ENCODE measurements around the gene CPHXL2.

Gene CPHXL2

DNA sequence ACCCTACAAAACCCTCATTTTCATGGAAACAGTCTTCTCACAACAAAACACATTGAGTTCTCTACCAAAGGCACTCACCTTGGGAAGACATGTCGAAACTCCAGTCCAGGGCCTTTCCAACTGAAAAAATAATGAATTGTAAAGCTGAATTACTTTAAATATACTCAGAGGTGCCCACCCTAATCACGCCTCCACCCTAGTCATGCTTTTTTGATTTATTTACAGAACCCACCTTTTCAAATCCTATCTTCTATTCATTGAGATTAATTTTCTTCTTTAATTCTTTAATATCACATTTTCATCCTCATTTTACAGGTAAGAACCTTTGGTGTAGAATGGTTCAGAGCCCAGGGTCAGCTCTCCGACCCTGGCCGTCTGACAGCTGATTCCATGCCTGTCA, at the start of gene CPHXL2:
Gene CPHXL2 (minus strand): TSS at position 101 of the 400 bp plus-strand sequence. CDS start 10 bp downstream, at position 91.
- DNase-seq = no peak

DNA sequence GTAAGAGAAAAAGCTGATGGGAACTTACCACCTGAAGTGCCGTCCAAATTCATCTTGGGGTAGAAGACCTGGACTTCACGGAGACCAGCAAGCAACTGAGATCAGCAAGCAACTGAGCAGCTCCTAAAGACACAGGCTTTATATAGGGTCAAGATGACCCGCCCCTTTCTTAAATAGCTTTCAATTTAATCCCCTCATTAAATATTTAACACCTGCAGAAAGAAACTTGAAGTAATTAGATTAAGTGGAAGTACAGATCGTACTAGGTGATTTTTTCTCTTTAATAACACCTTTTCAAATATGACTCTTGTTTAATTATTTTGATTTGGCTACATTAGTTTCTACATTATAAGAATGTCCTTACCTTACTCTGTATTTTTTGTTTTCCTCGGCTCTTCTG, 49.6 kb upstream of the CPHXL2 start, which contains the start of gene CPHXL:
Gene CPHXL (minus strand): TSS at position 101 of the 400 bp plus-strand sequence. CDS start 48 bp downstream, at position 53.
- DNase-seq = no peak

DNA sequence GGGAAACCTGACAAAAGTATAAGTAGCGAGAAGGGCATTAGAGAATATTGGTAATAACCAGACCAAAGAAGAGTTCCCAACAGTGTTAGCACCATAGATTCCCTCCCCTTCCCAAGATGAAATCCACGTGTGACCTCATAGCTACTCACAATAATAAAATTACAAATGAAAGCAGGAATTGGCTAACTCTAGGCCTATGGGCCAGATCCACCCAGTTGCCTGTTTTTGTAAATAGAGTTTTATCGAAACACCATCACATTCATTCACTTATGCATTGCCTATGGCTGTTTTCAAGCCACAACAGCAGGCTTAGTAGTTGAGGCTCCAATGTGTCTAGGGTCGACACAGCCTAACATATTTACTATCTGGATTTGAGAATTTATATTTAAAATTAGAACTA, 41.6 kb upstream of the CPHXL2 start:
- no peak for DNase-seq

DNA sequence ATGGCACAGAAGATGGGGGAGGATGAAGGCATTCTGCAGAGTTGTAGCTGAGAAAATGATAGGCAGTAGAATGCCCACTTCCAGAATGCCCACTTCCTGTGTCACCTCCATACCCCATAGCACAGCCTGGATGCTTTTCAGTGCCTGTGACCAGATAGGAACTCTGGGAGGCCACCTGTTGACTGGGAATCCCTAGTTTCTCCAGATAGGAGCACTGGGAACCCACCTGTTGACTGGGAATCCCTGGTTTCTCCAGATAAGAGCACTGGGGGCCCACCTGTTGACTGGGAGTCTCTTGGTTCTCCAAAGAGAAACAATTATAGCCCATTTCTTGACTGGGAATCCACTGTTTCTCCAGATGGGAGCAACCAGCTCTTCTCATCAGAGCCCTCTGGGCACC, 37.9 kb upstream of the CPHXL2 start:
- no peak for DNase-seq

DNA sequence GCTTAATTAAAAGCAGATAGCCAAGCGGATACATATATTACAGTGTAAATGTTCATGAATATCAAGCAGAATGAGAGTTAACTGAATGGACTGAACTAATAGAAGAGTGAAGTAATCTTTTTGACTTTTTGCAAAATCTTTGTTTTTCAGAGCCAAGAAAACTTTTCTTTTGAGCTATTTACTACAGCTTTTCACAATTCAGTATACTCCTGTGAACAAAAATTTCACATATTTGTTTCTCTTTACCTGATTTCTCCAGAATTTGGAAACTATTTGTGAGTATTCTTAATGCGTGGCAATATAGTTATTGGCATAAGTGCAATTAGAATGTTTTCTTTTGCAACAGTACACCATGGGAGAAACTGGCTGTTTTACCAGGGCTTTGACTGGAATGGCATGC, 33.5 kb upstream of the CPHXL2 start:
- peak; percentile 10 for DNase-seq

DNA sequence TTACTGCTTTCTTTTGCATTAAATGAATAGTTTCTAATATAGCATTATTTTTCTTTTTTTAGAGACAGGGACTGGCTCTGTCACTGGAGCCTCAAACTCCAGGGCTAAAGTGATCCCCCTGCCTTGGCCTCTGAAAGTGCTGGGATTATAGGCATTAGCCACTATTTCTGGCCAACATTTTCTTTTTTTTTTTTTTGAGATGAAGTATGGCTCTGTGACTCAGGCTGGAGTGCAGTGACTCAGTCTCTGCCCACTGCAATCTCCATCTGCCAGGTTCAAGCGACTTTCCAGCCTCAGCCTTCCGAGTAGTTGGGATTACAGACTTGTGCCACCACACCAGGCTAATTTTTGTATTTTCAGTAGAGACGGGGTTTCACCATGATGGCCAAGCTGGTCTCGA, 26.5 kb upstream of the CPHXL2 start:
- no peak for DNase-seq

DNA sequence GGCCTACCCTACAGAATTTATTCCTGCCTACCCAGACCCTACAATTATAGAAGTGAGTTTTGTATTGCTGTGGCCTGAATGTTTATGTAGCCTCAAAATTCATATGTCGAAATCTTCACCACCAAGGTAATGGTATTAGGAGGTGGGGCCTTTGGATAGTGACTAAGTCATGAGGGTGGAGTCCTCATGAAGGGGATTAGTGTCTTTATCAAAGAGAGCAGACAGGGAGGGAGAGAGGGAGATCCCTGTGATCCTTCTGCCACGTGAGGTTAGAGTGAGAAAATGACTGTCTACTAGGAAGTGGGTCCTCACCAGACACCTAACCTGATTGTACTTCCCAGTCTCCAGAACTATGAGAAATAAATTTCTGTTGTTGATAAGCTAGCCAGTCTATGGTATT, 25.4 kb upstream of the CPHXL2 start:
- DNase-seq = no peak

DNA sequence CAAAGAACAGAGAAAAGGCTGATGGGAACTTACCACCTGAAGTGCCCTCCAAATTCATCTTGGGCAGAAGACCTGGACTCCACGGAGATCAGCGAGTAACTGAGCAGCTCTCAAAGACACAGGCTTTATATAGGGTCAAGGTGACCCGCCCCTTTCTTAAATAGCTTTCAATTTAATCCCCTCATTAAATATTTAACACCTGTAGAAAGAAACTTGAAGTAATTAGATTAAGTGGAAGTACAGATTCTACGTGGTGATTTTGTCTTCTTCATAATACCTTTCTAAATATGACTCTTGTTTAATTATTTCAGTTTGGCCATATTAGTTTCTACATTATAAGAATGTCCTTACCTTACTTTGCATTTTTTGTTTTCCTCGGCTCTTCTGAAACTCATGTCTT, 24.6 kb upstream of the CPHXL2 start, which contains the start of gene DUXB:
Gene DUXB (minus strand): TSS at position 101 of the 400 bp plus-strand sequence. CDS start 43 bp downstream, at position 58.
- DNase-seq = no peak

DNA sequence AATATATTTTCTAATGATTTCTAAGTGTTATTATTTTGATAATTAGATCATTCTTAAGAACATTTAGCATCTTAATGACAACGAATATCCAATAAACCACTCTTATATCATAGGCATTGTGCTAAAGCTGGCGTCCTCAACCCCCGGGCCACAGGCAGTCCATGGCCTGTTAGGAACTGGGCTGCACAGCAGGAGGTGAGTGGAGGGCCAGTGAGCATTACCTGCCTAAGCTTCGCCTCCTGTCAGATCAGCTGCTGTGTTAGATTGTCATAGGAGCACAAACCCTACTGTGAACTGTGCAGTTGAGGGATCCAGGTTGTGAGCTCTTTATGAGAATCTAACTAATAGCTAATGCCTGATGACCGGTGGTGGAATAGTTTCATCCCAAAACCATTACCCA, 20.8 kb upstream of the CPHXL2 start:
- peak; percentile 14 for DNase-seq

DNA sequence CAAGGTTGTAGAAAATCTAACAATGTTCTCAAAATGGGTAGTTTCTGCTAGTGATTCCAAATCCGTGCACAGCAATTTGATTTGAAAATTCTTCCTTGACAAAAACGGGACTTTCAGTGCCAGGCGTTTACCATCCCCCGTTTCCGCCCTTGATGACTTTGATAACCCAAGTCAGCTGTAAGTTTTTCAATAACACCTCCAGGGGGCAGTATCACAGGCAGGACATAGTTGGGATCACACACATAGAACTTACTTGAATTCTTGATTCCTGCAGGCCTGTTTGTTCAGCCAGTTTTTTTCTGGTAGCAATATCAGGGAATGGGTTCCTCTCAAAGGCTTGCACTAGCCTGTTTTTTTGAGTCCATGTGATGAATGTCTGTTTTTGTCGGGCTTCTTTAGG, 18.9 kb upstream of the CPHXL2 start:
- DNase-seq = no peak

DNA sequence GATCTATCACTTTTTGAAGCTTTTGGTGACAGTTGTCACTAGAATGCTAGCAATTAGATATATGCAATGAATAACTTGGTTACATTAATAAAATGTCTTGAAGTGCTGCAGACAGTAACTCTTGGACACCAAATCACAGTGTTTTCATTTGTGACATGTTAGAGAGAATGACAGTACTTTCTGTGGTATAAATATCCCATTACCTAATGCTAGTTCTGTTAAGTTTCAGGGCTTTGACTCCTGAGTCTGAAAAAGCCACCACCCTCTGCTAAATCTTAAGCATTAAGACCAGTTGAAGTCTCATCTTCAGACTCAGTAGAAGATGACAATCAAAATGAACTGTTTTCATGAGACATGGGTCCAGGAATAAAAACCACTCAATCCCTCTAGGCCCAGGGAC, 10.6 kb upstream of the CPHXL2 start:
- no peak for DNase-seq

DNA sequence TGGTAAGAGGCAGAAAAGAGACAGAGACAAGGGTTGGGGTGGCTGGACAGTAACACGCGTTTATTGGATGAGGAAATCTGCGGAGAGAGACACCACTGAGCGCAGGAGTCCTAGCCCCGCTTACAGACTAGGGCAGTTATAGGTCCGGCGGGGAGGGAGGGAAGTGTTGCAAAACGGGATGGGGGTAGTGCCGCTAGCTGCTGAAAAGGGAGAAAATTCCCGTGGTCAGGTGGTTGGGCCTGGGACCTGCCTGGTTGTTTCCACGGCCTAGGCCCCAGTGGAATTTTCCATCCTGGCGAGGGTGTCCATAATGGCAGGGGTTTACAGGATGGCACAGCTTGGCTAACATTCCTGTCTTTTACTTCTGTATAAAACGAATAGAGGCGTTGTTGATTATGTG, 5.5 kb upstream of the CPHXL2 start:
- DNase-seq = no peak

DNA sequence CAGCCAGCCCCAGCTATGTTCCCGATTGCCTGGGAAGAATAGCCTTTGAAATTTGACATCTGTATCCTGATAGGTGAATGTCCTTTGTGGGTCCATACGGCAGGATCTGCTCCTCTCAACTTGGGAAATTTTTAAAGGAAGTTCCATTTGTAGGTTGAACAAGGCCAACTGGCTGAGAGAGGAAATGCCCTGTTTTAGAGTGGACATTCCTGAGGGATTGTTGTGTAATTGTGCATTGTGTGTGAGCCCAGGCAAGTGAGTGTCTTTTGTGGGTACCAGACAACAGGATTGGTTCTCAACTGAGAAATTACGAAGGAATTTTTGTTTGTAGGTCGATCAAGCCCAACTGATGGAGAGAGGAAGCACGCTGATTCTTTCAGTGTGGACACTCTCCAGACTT, 2.6 kb upstream of the CPHXL2 start:
- DNase-seq = no peak

DNA sequence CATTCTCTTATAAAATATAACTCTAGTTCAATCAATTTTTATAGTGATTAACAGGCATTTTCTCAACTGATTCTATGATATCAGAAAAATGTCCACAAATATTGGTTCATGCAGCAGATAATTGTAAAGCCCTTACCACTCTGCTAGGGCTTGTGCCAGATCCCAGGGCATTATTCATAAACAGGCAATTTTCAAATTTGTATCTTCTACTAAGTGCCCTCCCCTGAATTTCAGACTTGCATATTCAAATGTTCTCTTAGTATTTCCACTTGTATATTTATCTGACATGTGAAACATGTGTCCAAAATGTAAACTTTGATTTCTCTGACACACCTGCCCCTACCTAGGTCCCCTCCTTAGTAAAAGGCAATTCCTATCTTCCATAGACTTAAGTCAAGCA, 9.3 kb downstream of the CPHXL2 start:
- DNase-seq = no peak

DNA sequence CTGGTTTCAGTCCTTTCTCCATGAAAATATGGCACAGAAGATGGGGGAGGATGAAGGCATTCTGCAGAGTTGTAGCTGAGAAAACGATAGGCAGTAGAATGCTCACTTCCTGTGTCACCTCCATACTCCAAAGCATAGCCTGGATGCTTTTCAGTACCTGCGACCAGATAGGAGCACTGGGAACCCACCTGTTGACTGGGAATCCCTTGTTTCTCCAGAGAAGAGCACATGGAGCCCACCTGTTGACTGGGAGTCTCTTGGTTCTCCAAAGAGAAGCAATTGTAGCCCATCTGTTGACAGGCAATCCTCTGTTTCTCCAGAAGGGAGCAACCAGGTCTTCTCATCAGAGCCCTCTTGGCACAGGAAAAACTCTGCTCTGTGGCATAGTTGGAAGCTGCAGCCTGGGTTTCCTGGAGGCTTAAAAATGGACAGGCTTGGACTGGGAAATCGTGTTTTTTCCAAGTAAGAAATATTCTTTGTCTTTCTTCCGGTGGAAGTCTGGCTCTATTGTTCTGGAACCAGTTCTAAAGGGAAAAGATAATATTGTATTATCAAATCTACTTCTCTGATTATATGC, 16.0 kb downstream of the CPHXL2 start:
- DNase-seq = no peak

DNA sequence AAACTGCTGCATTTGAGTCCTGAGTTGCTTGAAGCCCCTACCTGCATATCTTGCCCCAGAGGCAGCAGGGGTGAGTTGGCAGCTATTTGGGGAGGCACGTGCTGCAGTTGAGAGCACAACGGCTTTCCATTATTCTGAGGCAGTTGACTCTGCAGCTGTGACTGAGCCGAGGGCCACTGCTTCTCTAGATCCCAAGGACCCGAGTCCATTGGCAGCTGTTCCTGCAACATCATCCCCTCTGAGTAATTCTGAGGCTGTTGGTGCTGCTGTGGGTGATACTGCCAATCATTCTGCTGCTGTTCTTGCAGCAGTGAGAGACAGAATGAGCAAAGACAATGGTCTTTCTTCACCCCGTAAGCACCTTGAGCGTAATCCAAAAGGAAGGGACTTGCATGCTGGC, 16.5 kb downstream of the CPHXL2 start:
- DNase-seq = no peak

DNA sequence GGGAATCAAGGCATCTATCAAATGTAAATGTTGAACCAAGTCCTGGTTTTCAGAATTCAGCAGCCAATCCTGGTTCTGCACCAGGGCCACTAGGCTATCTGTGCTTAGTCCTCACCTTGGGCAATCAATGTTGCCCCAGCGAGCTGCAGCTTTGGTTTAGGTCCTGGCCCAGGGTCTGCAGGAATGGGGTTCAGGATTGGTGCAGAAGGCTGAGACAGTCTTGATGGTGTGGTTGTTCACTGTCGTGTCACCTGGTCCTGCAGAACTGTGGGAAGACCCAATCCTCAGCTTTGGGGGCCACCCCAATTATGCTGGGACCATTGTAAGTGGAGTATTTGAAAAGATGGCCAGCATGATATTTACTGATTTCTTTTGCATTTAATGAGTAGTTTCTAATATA, 18.6 kb downstream of the CPHXL2 start:
- DNase-seq = no peak

DNA sequence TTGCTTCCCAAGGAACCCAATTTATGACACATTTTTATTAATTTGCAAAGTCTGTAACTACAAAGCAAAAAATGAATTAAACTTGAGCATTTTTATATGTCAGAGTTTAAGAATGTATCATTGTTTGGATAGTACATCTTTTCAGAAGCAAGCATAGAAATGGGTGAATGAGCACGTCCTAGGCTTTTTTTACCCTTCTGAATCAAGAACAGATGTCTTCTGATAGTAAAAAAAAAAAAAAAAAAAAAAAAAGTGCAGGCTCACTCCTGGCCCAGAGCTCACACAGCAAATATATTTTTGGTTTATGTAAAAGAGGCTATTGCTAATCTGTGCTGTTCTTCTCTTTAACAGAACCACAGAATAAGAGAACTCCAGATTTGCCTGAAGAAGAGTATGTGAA, 22.9 kb downstream of the CPHXL2 start:
- DNase-seq = peak; percentile 19

DNA sequence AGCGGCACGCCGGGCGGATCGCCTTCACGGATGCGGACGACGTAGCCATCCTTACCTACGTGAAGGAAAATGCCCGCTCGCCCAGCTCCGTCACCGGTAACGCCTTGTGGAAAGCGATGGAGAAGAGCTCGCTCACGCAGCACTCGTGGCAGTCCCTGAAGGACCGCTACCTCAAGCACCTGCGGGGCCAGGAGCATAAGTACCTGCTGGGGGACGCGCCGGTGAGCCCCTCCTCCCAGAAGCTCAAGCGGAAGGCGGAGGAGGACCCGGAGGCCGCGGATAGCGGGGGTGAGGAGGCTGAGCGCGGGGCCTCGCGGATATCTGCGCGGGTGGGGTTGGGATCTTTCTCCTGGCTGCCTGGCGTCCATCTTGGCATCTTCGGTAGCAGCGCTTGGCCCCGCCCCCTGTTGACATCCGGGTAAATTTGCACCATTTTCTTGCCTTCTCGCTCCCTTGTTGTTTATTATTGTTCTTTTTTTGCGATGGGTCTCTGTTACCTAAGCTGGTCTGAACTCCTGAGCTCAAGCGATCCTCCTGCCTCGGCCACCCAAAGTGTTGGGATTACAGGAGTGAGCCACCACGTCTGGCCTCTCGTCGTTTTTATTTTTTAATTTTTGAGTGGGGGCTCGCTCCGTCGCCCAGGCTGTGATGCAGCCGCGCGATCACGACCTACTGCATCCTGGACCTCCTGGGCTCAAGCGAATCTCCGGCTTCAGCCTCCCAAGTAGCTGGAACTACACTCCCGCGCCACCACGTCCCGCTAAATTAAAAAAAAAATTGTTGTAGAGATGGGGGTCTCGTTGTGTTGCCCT, 28.3 kb downstream of the CPHXL2 start:
- DNase-seq = peak; percentile 96

DNA sequence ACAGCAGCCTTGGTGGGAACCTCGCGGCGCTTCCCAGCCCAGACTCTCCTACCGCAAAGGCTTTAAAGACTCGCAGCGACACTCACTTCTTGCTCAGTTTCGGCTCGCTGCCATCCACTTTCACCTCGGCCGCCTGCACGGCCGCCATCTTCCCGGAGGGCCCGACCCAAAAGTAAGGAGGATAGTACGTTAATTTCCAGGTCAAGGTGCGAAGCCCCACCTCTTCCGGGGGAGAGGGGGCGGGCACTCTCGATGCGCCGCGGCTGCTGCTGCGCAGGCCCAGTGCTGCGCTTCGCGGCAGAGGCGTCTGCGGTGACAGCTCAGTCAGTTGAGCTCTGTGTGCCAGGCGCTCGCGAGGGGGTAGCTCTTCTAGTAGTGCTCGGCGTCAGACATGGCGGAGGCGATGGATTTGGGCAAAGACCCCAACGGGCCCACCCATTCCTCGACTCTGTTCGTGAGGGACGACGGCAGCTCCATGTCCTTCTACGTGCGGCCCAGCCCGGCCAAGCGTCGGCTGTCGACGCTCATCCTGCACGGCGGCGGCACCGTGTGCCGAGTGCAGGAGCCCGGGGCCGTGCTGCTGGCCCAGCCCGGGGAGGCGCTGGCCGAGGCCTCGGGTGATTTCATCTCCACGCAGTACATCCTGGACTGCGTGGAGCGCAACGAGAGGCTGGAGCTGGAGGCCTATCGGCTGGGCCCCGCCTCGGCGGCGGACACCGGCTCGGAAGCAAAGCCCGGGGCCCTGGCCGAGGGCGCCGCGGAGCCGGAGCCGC, 29.1 kb downstream of the CPHXL2 start, which contains the start of the genes KARS1 and TERF2IP:
Gene KARS1 (minus strand): TSS at position 174 of the 773 bp plus-strand sequence. CDS start 26 bp downstream, at position 148.
Gene TERF2IP (plus strand): TSS at position 282 of the 773 bp plus-strand sequence. CDS start 110 bp downstream, at position 392.
- peak; percentile 96 for DNase-seq

DNA sequence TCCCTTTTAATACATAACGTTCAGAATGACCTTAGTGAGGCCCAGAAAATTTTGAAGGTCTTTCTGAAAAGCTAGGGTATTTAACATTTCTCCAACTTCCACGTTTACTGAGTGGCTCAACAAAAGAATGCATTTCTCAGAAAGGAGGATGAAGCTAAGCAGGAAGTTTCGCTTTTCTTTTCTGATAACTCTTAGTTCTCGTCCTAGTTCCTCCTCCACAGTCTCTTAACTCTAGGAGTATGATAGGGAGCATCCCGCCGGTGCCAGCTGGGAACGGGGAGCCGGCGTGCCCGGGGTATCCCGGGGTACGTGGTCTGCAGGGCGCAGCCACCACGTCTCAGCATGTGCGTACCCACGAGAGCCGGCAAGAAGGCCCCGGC, 29.7 kb downstream of the CPHXL2 start:
- DNase-seq = no peak

DNA sequence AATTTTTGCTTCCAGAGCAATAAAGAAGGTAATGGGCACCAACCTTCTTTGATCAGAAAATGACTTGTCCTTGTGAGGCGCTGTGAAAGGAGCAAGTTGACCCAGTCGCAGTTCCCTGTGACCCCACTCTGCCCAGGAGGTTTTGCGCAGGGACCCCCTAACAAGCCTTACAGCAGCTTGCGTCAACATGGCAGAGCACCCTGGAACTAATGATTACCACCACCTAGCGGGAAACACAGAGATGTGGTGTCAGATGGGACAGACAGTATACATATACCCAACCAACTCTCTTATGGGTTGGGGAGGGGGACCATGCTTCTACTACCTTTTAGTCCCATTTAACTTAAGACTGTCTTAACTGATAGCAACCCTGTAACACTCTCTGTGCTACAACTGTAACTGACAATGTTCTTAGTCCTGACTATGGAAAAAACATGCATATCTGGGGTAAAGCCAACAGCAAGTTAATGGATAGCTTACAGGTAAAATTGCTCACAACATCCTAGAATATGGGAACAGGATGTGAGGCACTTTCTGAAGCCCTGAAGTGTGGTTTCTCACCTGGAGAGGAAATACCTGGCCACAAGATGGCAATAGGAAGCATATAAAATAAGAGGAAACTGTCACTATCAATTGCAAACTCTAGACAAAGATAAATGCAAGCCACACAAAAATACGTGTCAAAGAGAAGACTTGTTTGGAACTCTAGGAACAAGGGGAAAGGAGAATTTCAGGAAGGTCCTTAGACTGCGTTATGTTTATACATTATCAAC, 32.4 kb downstream of the CPHXL2 start:
- no peak for DNase-seq

DNA sequence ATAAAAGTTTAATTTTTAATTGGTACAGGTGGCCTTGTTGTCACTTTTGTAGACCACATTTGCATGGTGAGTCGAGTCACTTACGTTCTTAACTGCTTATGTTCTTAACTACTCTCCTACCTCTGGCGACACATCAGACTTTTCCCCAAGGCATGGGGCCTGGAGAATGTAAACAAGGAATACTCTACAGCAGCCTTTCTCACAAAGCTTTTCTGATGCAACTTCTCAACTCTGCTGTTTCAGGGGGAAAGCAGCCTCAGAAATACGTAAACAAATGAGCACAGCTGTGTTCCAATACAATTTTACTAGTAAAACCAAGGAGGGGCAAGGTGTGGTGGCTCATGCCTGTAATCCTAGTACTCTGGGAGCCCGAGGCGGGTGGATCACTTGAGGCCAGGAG, 36.2 kb downstream of the CPHXL2 start:
- no peak for DNase-seq

Measured in eye (tissue), 1 donor.